GM12878 (cell line): ENCODE data around the gene NELL1.

ENCODE experiments used
- CTCF ChIP-seq, 3 experiments: IDR thresholded peaks in 2 of 3; conservative IDR thresholded peaks in 1 of 3; 2 replicates each; pipeline ENCODE4 v1.5.1; 2011; ENCODE audit warnings: low read depth in 3 of 3, low read length in 3 of 3, mild to moderate bottlenecking in 3 of 3, control low read depth in 2 of 3, moderate library complexity in 2 of 3, inconsistent platforms in 1 of 3, mixed read lengths in 1 of 3; ENCODE audit not compliant: control insufficient read depth in 2 of 3, insufficient read depth in 1 of 3; ENCODE audit errors: extremely low read depth in 1 of 3
- ESRRA ChIP-seq: IDR thresholded peaks from 2 replicates; pipeline ENCODE4 v1.6.1; 2012; ENCODE audit warnings: mild to moderate bottlenecking, low read length, improper control_type of control experiment
- NFYB ChIP-seq: IDR thresholded peaks from 2 replicates; pipeline ENCODE4 v1.6.1; 2011; ENCODE audit warnings: low read depth, mild to moderate bottlenecking, low read length, improper control_type of control experiment, moderate library complexity; ENCODE audit not compliant: insufficient read depth
- POU2F2 ChIP-seq: IDR thresholded peaks from 3 replicates; pipeline ENCODE4 v1.6.1; 2011; ENCODE audit warnings: low read depth, mild to moderate bottlenecking, low read length, borderline replicate concordance
- RFX5 ChIP-seq: IDR thresholded peaks from 2 replicates; pipeline ENCODE4 v1.6.1; 2011; ENCODE audit warnings: low read depth, low read length, improper control_type of control experiment
- ZNF274 ChIP-seq: IDR thresholded peaks from one replicate; pipeline ENCODE4 v1.8.0; 2011; ENCODE audit not compliant: insufficient read length, insufficient read depth
- TF ChIP-seq, protein P1 (sequence below): fragments of 450-650 bp; IDR thresholded peaks from 2 replicates; pipeline ENCODE4 v1.6.1; 2017; ENCODE audit warnings: antibody characterized with exemption, mild to moderate bottlenecking, moderate library complexity

DNA sequence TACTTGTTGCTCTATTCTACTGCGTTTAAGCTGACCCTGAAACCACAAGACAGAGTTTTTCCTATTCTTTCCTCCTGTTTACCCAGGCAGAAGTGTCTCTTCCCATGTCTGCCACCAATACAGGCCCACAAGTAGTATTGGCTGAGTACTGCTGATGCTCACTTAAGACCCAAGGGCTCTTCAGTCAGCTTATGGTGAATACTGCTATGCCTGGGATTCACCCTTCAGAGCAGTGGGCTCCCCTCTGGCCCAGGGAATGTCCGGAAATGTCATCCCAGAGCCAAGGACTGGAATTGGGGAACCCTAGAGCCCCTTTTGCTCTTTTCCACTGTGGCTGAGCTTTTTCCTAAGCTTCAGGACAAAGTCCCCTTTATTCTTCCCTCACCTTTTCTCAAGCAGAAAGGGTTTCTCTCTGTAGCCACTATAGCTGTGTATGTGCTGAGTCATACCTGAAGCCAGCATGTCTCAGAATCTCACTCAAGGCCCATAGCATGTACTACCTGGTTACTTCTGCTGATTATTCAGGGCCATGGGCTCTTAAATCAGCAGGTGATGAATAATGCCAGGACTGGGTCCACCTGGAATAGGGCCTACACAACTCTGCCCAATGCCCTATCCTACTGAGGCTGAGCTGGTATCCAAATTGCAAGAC is 777.7 kb downstream of the NELL1 start:
- TF ChIP-seq CTCF (IDR thresholded peaks at IDR 0.05 in 2 of 3, conservative IDR thresholded peaks at IDR 0.05 in 1 of 3; ENCODE audit: control insufficient read depth in 2 of 3, extremely low read depth in 1 of 3, insufficient read depth in 1 of 3, low read depth in 3 of 3, low read length in 3 of 3), result no peak
- TF ChIP-seq NFYB, result no peak
- TF ChIP-seq POU2F2, result no peak
- TF ChIP-seq RFX5, result no peak
- no peak for TF ChIP-seq ESRRA
- TF ChIP-seq ZNF274, result no peak
- TF ChIP-seq, protein P1, sequence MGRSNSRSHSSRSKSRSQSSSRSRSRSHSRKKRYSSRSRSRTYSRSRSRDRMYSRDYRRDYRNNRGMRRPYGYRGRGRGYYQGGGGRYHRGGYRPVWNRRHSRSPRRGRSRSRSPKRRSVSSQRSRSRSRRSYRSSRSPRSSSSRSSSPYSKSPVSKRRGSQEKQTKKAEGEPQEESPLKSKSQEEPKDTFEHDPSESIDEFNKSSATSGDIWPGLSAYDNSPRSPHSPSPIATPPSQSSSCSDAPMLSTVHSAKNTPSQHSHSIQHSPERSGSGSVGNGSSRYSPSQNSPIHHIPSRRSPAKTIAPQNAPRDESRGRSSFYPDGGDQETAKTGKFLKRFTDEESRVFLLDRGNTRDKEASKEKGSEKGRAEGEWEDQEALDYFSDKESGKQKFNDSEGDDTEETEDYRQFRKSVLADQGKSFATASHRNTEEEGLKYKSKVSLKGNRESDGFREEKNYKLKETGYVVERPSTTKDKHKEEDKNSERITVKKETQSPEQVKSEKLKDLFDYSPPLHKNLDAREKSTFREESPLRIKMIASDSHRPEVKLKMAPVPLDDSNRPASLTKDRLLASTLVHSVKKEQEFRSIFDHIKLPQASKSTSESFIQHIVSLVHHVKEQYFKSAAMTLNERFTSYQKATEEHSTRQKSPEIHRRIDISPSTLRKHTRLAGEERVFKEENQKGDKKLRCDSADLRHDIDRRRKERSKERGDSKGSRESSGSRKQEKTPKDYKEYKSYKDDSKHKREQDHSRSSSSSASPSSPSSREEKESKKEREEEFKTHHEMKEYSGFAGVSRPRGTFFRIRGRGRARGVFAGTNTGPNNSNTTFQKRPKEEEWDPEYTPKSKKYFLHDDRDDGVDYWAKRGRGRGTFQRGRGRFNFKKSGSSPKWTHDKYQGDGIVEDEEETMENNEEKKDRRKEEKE, result no peak
